Hypothalamus (tissue), 51 donors: ENCODE measurements around the gene PRRX2.
A peak's percentile ranks its signal among the peaks of the same experiment; 100 is the strongest.

Experiments used
- DNase-seq, 51 donors: peaks; one replicate each; lab custom pipeline; 2025; lab: John Stamatoyannopoulos, UW

The PRRX2 gene

GRCh38 chr9:129698254-129698757 lies 32.9 kb downstream of the PRRX2 start:
- DNase-seq: no peak

DNA sequence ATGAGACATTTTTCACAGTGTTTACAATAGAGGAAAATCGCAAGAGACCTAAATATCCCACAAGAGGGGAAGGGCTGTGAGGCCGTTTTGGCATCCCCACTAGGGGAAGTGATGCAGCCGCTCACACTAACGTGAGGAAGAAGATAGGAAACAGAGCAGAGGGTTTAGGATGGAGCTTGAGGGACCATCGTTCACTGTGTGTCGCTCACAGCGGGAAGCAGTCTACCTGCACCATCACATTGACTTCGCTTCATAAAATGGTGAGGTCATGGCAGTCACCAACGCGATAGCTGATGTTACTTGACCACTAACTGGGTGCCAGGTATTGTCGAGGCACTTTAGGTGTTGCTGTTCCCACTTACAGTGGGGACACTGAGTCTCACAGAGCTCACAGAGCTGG lies 35.6 kb downstream of the PRRX2 start:
- DNase-seq: no peak

GRCh38 chr9:129701549-129701948 lies 36.1 kb downstream of the PRRX2 start:
- no peak for DNase-seq

GRCh38 chr9:129702589-129703520 lies 37.4 kb downstream of the PRRX2 start:
- DNase-seq: no peak

GRCh38 chr9:129703667-129704355 lies 38.4 kb downstream of the PRRX2 start:
- DNase-seq: peak in 5 of 51 donors; percentile 3 to 60 (median 21)

DNA sequence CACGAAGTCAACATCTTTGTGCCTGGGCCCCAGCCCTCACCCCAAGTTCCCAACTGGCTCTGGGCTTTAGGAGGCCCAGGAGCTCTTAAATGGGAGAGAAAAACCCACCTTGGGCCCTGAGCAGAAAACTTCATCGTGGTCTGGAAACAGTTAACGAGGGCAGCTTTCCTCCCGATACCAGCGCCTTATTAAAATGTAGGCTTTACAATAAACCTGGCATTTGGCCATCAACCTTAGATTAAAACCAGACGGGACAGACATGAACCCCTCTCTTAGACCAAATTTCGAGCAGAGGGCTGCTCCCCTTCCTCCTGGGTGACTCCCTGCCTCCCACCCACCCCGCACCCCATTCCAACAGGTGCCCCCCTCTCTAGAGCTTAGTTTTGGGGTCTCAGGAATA lies 39.4 kb downstream of the PRRX2 start:
- no peak for DNase-seq

DNA sequence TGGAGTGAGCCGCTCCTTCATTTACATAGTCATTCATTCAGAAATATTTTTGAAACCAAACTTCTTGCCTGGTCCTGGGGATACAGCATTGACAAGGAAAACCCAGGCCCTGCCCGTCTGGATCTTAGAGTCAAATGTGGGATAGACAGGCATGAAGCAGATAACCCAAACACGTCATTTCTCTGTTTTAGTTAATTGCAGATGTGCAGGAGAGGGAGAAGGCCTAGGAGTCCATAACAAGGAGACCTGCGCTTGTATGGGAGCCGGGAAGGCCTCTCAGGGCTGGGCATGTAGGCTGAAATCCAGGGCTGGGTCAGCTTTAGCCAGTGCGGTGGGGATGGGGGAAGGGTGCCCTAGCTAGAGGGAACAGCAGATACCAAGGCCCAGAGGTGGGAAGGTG lies 43.3 kb downstream of the PRRX2 start:
- no peak for DNase-seq

DNA sequence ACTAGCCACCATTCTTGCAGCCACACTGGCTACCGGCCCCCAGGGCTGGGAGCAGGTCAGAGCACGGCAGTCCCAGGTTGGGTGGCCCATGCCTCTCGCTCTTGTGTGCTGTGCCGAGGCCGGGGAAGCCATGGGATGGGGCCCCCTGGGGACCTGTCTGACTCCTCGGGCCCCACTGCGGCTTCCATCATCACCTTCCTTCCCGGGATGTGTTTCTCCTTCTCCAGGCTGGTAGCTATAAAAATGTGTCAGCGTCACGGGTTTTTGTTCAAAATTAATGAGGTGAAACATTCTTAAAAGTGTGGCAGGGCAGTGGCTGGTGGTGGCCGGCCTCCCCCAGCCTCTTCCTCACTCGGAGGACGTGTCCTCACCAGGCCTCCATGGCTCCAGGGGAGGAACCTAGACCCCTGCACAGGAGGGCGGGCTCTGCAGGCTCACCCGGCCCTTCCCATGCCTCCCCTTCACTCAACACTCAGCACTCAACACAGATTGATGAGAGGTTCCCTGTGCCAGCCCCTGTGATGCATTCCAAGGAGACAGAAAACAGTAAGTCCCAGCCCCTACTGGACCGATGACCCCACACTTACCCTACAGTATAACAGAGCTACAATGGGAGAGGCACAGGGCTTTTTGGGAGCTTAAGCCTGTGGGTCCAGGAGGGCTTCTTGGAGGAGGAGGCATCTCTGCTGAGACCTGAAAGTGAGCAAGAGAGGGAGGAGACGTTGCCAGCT lies 44.2 kb downstream of the PRRX2 start:
- DNase-seq: no peak

- DNase-seq: no peak
These were observed 44.7 kb downstream of the PRRX2 start for GRCh38 chr9:129710169-129710453.

GRCh38 chr9:129712634-129713401 lies 47.4 kb downstream of the PRRX2 start:
- peak in 12 of 51 donors; percentile 16 to 40 (median 30) for DNase-seq

- no peak for DNase-seq
These were observed 47.9 kb downstream of the PRRX2 start for GRCh38 chr9:129713402-129713679.

DNA sequence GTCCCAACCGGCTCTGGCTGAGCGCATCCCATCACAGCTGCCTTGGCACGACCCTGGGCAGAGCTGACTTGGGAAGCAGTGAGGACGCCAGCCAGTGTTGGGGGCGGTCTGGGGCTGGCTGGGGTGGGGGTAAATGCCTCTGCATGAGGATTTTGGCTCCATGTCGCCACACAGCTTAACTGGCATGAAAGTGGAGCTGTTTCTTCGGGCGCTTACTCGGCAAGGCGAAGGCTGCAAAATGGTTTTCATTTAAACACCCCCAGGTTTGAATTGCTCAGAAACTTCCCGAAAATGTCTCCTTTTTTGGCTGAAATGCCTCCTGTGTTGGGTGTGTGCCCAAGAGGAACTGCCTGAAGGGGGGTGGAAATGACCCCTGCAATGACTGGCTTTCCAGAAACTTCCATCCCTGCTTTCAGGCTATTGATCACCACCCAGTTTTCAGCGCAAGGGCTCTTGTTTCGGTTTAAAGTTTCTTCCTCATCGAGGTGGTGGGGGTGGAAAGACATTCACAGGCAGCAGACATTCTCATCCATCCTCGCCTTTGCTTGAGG lies 49.1 kb downstream of the PRRX2 start:
- DNase-seq: peak in 12 of 51 donors; percentile 9 to 67 (median 22)

DNA sequence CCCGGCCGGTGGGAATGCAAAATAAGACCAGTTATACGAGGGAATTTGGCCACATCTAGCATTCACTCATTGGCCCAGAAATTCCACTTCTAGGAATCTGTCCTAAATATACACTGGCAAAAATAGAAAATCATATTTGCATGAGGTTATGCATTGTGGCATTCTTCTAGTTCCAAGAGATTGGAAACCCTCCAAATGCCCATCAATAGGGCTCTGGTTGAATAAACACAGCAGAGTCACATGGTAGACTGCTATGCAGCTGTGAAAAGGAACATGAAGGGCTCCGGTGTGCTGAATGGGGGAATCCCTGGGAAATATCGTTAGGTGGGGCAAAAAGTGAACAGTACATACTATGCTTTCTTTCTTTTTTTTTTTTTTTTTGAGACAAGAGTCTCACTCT lies 50.6 kb downstream of the PRRX2 start:
- no peak for DNase-seq

DNA sequence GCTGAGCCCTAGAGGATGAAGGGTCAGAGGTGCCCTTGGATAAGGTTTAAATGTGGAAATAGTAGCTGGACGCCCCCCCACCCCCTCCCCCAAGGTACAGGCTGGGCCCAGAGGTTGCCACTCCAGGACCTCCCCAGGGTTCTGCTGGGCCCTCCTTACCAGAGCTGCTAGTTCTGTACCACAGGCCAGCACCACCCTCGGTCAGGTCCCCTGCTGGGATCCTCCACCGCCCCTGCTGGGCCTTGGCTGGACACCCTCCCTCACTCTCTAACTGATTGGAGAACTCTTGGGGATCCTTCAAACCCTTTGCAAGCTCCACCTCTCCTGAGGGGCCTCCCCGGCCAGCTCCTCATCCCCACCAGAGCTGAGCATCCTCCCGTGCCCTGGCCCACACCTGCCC lies 52.5 kb downstream of the PRRX2 start:
- no peak for DNase-seq

DNA sequence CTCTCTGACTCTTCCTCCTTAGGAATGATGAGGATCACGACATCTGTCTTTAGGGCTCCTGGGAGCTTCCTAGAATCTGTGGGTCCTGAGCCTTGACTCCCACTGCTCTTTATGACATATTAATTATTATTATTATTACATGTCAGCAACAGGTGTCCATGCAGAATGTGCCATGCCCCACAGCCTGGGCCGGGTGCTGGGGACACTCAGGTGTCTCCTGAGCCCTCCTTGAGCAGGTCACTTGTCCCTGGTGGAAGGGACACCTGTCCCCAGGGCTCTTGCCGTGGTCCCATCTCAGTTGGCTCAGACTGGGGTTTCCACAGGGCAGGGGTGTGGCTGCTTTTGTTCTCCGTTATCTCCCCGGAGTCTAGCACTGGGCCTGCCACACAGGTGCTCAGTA lies 53.2 kb downstream of the PRRX2 start:
- no peak for DNase-seq

DNA sequence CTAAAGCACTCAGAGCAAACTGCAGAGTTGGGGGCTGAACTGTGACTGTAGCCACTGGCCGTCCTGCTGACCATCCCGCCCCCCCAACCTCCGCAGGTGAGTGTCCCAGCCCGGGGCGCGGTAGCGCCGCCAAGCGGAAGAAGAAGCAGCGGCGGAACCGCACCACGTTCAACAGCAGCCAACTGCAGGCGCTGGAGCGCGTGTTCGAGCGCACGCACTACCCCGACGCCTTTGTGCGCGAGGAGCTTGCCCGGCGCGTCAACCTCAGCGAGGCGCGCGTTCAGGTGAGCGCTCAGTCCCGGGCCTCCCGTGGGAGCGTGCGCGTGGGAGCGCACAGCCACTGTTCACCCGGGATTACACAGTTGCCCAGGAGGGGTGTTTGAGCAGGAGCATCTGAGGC lies 53.7 kb downstream of the PRRX2 start:
- no peak for DNase-seq

- DNase-seq: no peak
These were observed 54.9 kb downstream of the PRRX2 start for GRCh38 chr9:129720181-129720864.

- no peak for DNase-seq
These were observed 55.6 kb downstream of the PRRX2 start for GRCh38 chr9:129720865-129721545.

DNA sequence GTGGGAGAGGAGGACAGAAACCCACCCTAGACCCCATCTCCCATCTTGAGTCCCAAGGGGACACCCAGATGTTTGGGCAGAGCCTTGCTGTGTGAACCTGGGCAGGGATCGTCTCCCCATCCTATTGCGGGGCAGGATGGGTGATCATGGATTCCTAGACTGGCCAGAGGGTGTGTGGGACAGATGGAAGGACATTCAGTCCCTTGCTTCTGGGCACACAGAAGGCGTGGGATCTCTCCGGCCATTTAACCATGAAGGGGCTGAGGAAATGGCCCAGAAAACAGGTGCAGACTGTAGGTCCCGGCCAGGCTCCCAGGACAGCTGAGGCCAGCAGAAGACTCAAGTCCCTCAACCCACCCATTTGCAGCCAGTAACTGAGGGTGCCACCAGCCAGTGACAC lies 57.5 kb downstream of the PRRX2 start:
- DNase-seq: no peak
